Panc1 (cell line): ENCODE measurements around the gene TSPY3. TPM values are rescaled to one million over a fixed set of nuclear protein-coding genes. Genes with fewer than 3 reads are reported as not detected.
"Not testable (repeated sequence)": the region's sequence is repeated elsewhere in the genome, so short reads cannot be mapped to it uniquely, and the experiment has no call there.

ENCODE experiments used
- ATAC-seq: fragments of 200-7000 bp; cut with Tn5 transposase; 2 replicates; pipeline ENCODE4 v1.9.1; 2020; ENCODE audit warnings: mild to moderate bottlenecking, moderate library complexity
- Bru-seq: library from RNA; stranded (reverse); fragments of 400-500 nt; gene quantifications from one replicate; lab custom pipeline; 2021; lab: Mats Ljungman, UMichigan
- BruChase-seq, 2 experiments: library from RNA; stranded (reverse); fragments of 400-500 nt; gene quantifications; one replicate each; lab custom pipeline; 2021; lab: Mats Ljungman, UMichigan
- BruUV-seq: library from RNA; stranded (reverse); fragments of 400-500 nt; replicated peaks from 2 replicates; lab custom pipeline; 2021; lab: Mats Ljungman, UMichigan
- CTCF ChIA-PET: fragments of 300-600 bp; sonication (Branson Sonifier 250); formaldehyde crosslinking; loops from one replicate; lab custom pipeline; 2022; ENCODE audit warnings: antibody characterized with exemption; lab: Charles Lee
- POLR2A ChIA-PET: fragments of 300-600 bp; sonication (Branson Sonifier 250); formaldehyde crosslinking; loops from one replicate; lab custom pipeline; 2022; ENCODE audit warnings: antibody characterized with exemption; lab: Charles Lee
- DNase-seq: peaks from one replicate; pipeline ENCODE4 v3.0.0-alpha.2; 2010; ENCODE audit warnings: low read depth, low spot score
- H3K27ac ChIP-seq: 2 replicates; pipeline ENCODE4 v1.5.1; 2011; ENCODE audit warnings: mild to moderate bottlenecking, low read length, inconsistent platforms
- H3K27me3 ChIP-seq: fragments of 200-500 bp; sonication (Bioruptor generic); 2 replicates; pipeline ENCODE4 v1.6.0; 2014; ENCODE audit warnings: low read length, inconsistent platforms; ENCODE audit not compliant: control insufficient read depth, insufficient read depth
- H3K36me3 ChIP-seq: fragments of 200-500 bp; sonication (Bioruptor generic); 2 replicates; pipeline ENCODE4 v1.5.1; 2014; ENCODE audit warnings: inconsistent platforms, mild to moderate bottlenecking, low read length, moderate library complexity; ENCODE audit not compliant: control insufficient read depth, insufficient read depth
- H3K4me1 ChIP-seq: 2 replicates; pipeline ENCODE4 v1.5.1; 2011; ENCODE audit warnings: inconsistent platforms, mild to moderate bottlenecking, low read length, moderate library complexity; ENCODE audit not compliant: control insufficient read depth, insufficient read depth
- H3K4me3 ChIP-seq, 2 experiments: 2 replicates each; pipeline ENCODE4 v1.5.1; 2011 to 2012; ENCODE audit warnings: low read depth in 2 of 2, low read length in 2 of 2, mild to moderate bottlenecking in 2 of 2, inconsistent platforms in 1 of 2, moderate library complexity in 1 of 2
- H3K9me3 ChIP-seq: fragments of 200-500 bp; sonication (Bioruptor generic); 2 replicates; pipeline ENCODE4 v1.5.1; 2014; ENCODE audit warnings: low read depth, mild to moderate bottlenecking, inconsistent platforms, low read length, moderate library complexity; ENCODE audit not compliant: control insufficient read depth, insufficient read depth
- in situ Hi-C: cut with HindIII; loops from 2 replicates; pipeline ENCODE4 v1.10.0; 2016; ENCODE audit warnings: low sequenced_read_pairs, low pct_unique_long_range_greater_than_20kb
- intact Hi-C: fragments of 100-400 bp; cut with micrococcal nuclease; formaldehyde crosslinking; loops from one replicate; pipeline ENCODE4 v1.10.0; 2022; ENCODE audit not compliant: unreplicated experiment
- long read RNA-seq: library from polyadenylated mRNA; unstranded; transcript quantifications from one replicate; pipeline ENCODE4 v2.0.0, GENCODE V29; 2021; ENCODE audit not compliant: unreplicated experiment
- polyA plus RNA-seq: library from polyadenylated mRNA; unstranded; fragments of >200 nt; gene quantifications from one replicate; pipeline ENCODE4 v1.2.1, GENCODE V29; 2012; ENCODE audit warnings: missing spikeins; ENCODE audit not compliant: insufficient read length
- total RNA-seq: library from RNA; stranded (reverse); gene quantifications from one replicate; pipeline ENCODE4 v1.2.1, GENCODE V29; 2021; ENCODE audit not compliant: unreplicated experiment

Gene TSPY3
- not detected for total RNA-seq
- polyA plus RNA-seq, result not detected
- not detected for Bru-seq, nascent RNA
- BruChase-seq, experiment 1, labeled RNA remaining after a 2-hour chase, result not detected
- BruChase-seq, experiment 2, labeled RNA remaining after a 6-hour chase, result not detected
- long read RNA-seq, result 0 reads

GRCh38 chrY:9398121-9398520 lies at the start of gene TSPY3:
Gene TSPY3 (plus strand): TSS chrY:9398421. CDS start chrY:9398467, 46 bp downstream.
- H3K4me3 ChIP-seq, H3K36me3 ChIP-seq, H3K9me3 ChIP-seq, H3K27ac ChIP-seq, DNase-seq, H3K4me1 ChIP-seq, H3K27me3 ChIP-seq, ATAC-seq, CTCF ChIA-PET, intact Hi-C loops, POLR2A ChIA-PET, in situ Hi-C loops, BruUV-seq: not testable (repeated sequence)

GRCh38 chrY:9357497-9357896 lies 40.7 kb upstream of the TSPY3 start, which contains the start of gene TSPY8:
Gene TSPY8 (plus strand): TSS chrY:9357797. CDS start chrY:9357843, 46 bp downstream.
- CTCF ChIA-PET, DNase-seq: not testable (repeated sequence)

GRCh38 chrY:9396527-9396926 lies 1.7 kb upstream of the TSPY3 start:
- DNase-seq, H3K9me3 ChIP-seq, POLR2A ChIA-PET, in situ Hi-C loops, ATAC-seq, H3K4me3 ChIP-seq, intact Hi-C loops, H3K27ac ChIP-seq, H3K36me3 ChIP-seq, CTCF ChIA-PET, BruUV-seq, H3K4me1 ChIP-seq, H3K27me3 ChIP-seq: not testable (repeated sequence)

More at GRCh38 chrY:9357497-9357896, 40.7 kb upstream of the TSPY3 start, which contains the start of gene TSPY8:
- H3K4me1 ChIP-seq, in situ Hi-C loops, intact Hi-C loops, H3K36me3 ChIP-seq, POLR2A ChIA-PET, H3K4me3 ChIP-seq, ATAC-seq, H3K27me3 ChIP-seq, H3K27ac ChIP-seq, H3K9me3 ChIP-seq, BruUV-seq: not testable (repeated sequence)

Other genes starting within 250 kb of the TSPY3 start
- not detected for gene TSPY4, start 61.0 kb upstream of the TSPY3 start, total RNA-seq
- gene TSPY8, start 40.6 kb upstream of the TSPY3 start, total RNA-seq, result not detected
- not detected for gene TSPY1, start 68.5 kb downstream of the TSPY3 start, total RNA-seq
- gene TSPY9, start 88.8 kb downstream of the TSPY3 start, total RNA-seq, result not detected
- not detected for gene TSPY10, start 129.5 kb downstream of the TSPY3 start, total RNA-seq